GM19468 (cell line): ENCODE results near the gene AMBP.

ENCODE experiments used
- ATAC-seq: cut with Tn5 transposase; IDR thresholded peaks from one replicate; pipeline ENCODE4 v1.9.1; 2021; ENCODE audit warnings: mild to moderate bottlenecking, moderate library complexity, moderate number of reproducible peaks; ENCODE audit not compliant: unreplicated experiment; ENCODE audit errors: extremely low read depth

AMBP gene

DNA sequence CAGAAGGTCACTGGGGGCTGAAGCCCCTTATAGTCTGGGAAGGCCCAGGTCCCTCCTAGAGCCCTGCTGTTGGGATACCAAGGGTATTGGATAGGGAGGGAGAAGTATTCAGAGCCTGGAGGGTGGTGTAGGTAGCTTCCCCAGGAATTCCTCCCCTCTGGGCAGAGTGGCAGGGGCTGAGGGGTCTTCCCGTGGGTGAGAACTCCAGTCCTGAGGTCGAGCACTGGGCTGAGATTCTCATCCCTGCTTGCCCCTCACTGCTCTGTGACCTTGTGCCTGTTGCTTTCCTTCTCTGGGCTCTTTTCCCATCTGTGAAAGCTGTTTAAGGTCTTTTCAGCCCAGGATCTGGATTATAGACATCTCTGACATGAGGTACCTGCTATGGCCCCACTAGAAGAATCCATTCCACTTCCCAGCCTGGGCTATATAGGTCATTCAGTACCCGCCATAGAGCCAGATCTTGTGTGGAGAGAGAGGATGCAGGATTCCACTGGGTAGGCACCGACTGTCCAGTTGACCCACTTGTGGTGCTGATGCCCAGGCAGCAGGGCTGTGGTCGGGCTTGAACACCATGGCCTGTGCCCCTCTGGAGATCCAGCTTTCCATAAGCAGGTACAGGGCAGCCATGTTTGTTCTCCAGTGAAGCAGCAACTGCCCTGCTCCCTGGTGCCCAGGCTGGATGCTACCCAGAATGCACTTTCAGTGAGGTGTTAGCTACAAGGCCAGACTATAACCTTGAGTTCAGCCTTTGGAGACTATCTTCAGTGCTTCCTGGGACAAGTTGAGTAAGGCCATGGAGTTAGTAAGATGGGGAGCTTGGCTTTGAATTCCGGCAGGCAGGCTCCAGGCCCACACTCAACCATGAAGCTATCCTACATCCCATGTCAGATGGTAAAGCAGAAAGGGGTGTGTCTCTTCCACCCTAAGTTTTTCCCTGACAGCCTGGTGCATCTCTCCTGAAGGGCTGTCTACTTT lies 60.1 kb downstream of the AMBP start:
- ATAC-seq = no peak

GRCh38 chr9:114016629-114017423 lies 61.3 kb downstream of the AMBP start:
- no peak for ATAC-seq

- ATAC-seq = no peak
Measured at GRCh38 chr9:114016101-114016500, 62.0 kb downstream of the AMBP start.

DNA sequence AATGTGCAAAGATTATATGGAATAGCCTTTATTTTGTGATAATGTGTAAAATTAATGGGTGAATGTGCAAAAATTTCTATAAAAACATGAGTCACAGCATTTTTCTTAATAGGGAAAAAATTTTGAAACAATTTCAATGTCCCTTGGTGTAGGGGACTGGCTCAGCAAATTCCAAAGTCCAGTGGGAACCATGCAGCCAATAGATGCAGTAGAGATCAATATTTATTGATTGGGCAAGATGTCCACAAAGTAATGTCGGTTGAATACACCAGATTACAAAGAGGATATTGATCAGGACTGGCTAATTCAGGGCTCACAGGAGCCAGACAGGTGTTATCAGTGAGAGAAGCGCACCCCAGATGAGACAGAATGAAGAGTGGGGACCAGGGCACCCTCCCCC lies 62.5 kb downstream of the AMBP start:
- no peak for ATAC-seq

DNA sequence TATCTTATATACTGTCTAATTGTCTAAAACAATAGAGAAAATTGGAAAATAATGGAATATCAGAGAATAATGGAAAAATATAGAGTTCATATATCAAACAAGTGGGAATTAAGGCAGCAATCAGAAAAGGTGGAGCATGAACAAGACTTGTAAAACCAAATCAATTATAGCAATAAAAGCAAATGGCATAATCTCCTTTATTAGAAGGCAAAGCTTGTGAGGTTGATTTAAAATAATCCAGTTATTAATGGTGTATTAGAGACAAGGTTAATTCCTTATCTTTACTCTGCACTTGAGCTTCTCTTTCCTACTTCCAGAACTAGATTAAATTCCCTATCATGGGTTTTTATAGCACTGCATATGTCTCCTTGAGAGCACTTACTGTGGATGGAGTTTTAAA lies 64.1 kb downstream of the AMBP start:
- no peak for ATAC-seq

DNA sequence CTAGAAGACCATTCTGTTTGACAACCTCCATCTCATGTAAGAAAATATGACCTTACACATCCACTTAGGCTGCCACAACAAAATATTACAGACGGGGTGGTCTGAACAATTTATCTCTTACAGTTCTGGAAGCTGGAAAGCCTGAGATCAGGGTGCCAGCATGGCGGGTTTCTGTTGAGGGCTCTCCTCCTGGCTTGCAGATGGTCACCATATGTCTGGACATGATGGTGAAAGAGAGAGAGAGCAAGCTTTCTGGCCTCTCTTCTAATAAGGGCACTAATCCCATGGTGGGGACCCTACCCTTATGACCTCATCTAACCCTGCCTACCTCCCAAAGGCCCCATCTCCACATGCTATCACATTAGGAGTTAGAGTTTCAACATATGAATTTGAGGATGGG lies 66.0 kb downstream of the AMBP start:
- ATAC-seq = no peak

- ATAC-seq = no peak
Measured at GRCh38 chr9:114011313-114011712, 66.8 kb downstream of the AMBP start.
